Ishikawa (cell line): ENCODE results near the gene GREB1L.

Source experiments
- EP300 ChIP-seq: IDR thresholded peaks from 2 replicates; pipeline ENCODE4 v1.6.1; 2012; ENCODE audit warnings: borderline replicate concordance
- TCF12 ChIP-seq: IDR thresholded peaks from 2 replicates; pipeline ENCODE4 v1.6.1; 2012; ENCODE audit warnings: low read depth

- no peak for TF ChIP-seq EP300
- no peak for TF ChIP-seq TCF12
Observed at GRCh38 chr18:21458788-21459187, 216.8 kb downstream of the GREB1L start.
